GM20000 (cell line): Measurements from ENCODE around the gene AXL.
"Not testable (repeated sequence)": the region's sequence is repeated elsewhere in the genome, so short reads cannot be mapped to it uniquely, and the experiment has no call there.

Experiments used
- DNase-seq: peaks from one replicate; pipeline ENCODE4 v3.0.0; 2012; ENCODE audit warnings: low spot score
- CTCF ChIP-seq: IDR thresholded peaks from 2 replicates; pipeline ENCODE4 v1.5.1; 2012; ENCODE audit warnings: mild to moderate bottlenecking, control low read depth; ENCODE audit errors: extremely low read depth, missing control alignments

The AXL gene

GRCh38 chr19:41218615-41219507 lies at the start of gene AXL:
AXL (plus strand) TSS chr19:41219223; CDS start chr19:41219393, 170 bp downstream.
- no peak for DNase-seq
- TF ChIP-seq CTCF, result no peak

GRCh38 chr19:41172297-41173164 lies 46.5 kb upstream of the AXL start:
- DNase-seq, result no peak
- no peak for TF ChIP-seq CTCF

- no peak for TF ChIP-seq CTCF
- no peak for DNase-seq
Observed at GRCh38 chr19:41174297-41174928, 44.6 kb upstream of the AXL start.

- no peak for TF ChIP-seq CTCF
- DNase-seq, result no peak
Observed at GRCh38 chr19:41175801-41176777, 42.9 kb upstream of the AXL start.

- not testable (repeated sequence) for DNase-seq
Observed at GRCh38 chr19:41180173-41180572, 38.9 kb upstream of the AXL start.

GRCh38 chr19:41186971-41187883 lies 31.8 kb upstream of the AXL start:
- DNase-seq, result no peak
- no peak for TF ChIP-seq CTCF
